Measurements from ENCODE around the gene TULP4.

DNA sequence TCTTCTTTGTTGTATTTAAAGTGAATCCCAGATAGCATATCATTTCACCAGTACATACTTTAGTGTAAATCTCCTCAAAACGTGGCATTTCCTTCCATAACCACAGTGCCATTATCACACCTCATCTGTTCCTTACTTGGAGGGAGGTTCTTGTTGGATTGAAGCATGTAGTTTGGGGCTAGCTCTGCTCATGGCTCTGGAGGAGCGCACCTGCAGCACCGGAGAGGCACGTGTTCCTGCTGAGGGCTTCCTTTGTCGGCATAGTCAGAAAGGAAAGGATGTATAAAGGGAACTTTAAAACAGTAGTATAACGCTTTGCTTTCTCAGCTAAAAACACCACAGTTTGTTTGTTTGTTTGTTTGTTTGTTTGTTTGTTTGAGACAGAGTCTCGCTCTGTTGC lies 126.0 kb downstream of the TULP4 start:
- no peak for TF ChIP-seq YY1 (IDR thresholded peaks at IDR 0.05; ENCODE audit: low read depth, low read length)
- TF ChIP-seq POLR2AphosphoS5 (IDR thresholded peaks at IDR 0.05; ENCODE audit: low read depth, low read length): no peak
- no peak for TF ChIP-seq CEBPB (IDR thresholded peaks at IDR 0.05; ENCODE audit: low read depth, low read length)
- TF ChIP-seq TAF1 (IDR thresholded peaks at IDR 0.05; ENCODE audit: low read depth, low read length): no peak
- TF ChIP-seq EZH2 (IDR thresholded peaks at IDR 0.05; ENCODE audit: low read depth, low read length, severe bottlenecking): no peak
- TF ChIP-seq, protein P1, sequence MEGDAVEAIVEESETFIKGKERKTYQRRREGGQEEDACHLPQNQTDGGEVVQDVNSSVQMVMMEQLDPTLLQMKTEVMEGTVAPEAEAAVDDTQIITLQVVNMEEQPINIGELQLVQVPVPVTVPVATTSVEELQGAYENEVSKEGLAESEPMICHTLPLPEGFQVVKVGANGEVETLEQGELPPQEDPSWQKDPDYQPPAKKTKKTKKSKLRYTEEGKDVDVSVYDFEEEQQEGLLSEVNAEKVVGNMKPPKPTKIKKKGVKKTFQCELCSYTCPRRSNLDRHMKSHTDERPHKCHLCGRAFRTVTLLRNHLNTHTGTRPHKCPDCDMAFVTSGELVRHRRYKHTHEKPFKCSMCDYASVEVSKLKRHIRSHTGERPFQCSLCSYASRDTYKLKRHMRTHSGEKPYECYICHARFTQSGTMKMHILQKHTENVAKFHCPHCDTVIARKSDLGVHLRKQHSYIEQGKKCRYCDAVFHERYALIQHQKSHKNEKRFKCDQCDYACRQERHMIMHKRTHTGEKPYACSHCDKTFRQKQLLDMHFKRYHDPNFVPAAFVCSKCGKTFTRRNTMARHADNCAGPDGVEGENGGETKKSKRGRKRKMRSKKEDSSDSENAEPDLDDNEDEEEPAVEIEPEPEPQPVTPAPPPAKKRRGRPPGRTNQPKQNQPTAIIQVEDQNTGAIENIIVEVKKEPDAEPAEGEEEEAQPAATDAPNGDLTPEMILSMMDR (IDR thresholded peaks at IDR 0.05; ENCODE audit: control extremely low read depth in 1 of 3, insufficient read depth in 1 of 3, low read depth in 1 of 3, low read length in 3 of 3): no peak
- no peak for TF ChIP-seq EP300 (IDR thresholded peaks at IDR 0.05; ENCODE audit: borderline replicate concordance in 1 of 2, low read depth in 2 of 2, low read length in 2 of 2)
